Measurements from ENCODE around the gene TUBB2A. TPM values are rescaled to one million over a fixed set of nuclear protein-coding genes. Genes with fewer than 3 reads are reported as not detected.

Gene TUBB2A
- total RNA-seq, 4 donors from 2014 or later = 90.1 to 181 (median 146) TPM

DNA sequence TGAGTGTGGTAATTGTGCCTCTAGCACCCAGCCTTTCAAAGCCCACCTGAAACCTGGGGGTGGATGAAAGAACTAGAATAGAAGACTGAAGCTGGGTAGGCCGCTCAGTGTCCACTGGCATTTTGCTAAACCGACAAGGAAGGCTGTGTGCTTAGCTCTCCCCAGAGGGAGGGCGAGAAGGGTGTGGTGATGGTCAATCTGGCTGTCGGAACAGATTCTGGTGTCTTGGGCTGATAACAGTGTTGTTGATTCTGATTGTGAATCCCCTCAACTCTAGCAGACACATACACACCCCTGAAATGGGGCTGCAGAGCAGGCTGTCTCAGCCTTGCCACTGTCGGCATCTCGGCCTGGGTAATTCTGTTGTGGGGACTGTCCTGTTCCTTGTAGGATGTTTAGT is 43.0 kb downstream of the TUBB2A start:
- peaks cover 6 to 13% (median 12%) of the 10 kb centered on the region in 4 donors for H3K4me1 ChIP-seq
- peaks cover 21 to 61% (median 55%) of the 10 kb centered on the region in 4 donors for H3K36me3 ChIP-seq
- H3K27me3 ChIP-seq = no peaks in the 10 kb centered on the region
- H3K9me3 ChIP-seq = no peaks in the 10 kb centered on the region
- intact Hi-C loops (cut with DNase I) = no loop called here
- DNase-seq (ENCODE audit: extremely low spot score) = no peak
- no peak for TF ChIP-seq POLR2A (IDR thresholded peaks at IDR 0.05; ENCODE audit: low read depth)
- TF ChIP-seq, protein P1, sequence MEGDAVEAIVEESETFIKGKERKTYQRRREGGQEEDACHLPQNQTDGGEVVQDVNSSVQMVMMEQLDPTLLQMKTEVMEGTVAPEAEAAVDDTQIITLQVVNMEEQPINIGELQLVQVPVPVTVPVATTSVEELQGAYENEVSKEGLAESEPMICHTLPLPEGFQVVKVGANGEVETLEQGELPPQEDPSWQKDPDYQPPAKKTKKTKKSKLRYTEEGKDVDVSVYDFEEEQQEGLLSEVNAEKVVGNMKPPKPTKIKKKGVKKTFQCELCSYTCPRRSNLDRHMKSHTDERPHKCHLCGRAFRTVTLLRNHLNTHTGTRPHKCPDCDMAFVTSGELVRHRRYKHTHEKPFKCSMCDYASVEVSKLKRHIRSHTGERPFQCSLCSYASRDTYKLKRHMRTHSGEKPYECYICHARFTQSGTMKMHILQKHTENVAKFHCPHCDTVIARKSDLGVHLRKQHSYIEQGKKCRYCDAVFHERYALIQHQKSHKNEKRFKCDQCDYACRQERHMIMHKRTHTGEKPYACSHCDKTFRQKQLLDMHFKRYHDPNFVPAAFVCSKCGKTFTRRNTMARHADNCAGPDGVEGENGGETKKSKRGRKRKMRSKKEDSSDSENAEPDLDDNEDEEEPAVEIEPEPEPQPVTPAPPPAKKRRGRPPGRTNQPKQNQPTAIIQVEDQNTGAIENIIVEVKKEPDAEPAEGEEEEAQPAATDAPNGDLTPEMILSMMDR (IDR thresholded peaks at IDR 0.05) = no peak
- TF ChIP-seq EP300 (IDR thresholded peaks at IDR 0.05) = no peak
- no peak for TF ChIP-seq POLR2AphosphoS5 (IDR thresholded peaks at IDR 0.05)
- no peak overlapping the region for H3K27ac ChIP-seq (replicated peaks in 1 of 4)
- 91% methylated on average over 5 of the region's 6 CpGs for WGBS
- H3K4me3 ChIP-seq = no peak overlapping the region

DNA sequence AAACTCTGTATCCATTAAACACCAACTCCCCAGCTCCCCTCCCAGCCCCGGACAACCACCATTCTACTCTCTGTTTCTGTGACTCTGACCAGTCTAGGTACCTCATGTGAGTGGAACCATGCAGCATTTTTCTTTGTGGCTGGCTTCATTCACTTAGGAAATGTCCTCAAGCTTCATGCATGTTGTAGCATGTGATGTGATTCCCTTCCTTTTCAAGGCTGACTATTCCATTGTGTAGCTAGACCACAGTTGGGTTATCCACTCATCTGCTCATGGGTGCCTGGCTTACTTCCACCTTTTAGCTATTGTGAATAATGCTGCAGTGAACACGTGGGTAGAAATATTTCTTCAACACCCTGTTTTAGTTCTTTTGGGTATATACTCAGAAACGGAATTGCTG is 47.6 kb downstream of the TUBB2A start:
- TF ChIP-seq POLR2A (IDR thresholded peaks at IDR 0.05; ENCODE audit: low read depth) (no peak), EP300 (IDR thresholded peaks at IDR 0.05) (no peak), POLR2AphosphoS5 (IDR thresholded peaks at IDR 0.05) (no peak)
- TF ChIP-seq, protein P1 (IDR thresholded peaks at IDR 0.05) = no peak
- 70% methylated on average over 3 of the region's 3 CpGs for WGBS
- no peak for DNase-seq (ENCODE audit: extremely low spot score)
- peaks cover 49 to 99% (median 91%) of the 10 kb centered on the region in 4 donors for H3K36me3 ChIP-seq
- no peaks in the 10 kb centered on the region for H3K4me1 ChIP-seq
- H3K9me3 ChIP-seq = no peaks in the 10 kb centered on the region
- H3K4me3 ChIP-seq = no peak overlapping the region
- intact Hi-C loops (cut with DNase I) = no loop called here
- H3K27ac ChIP-seq (replicated peaks in 1 of 4) = no peak overlapping the region
- no peaks in the 10 kb centered on the region for H3K27me3 ChIP-seq

DNA sequence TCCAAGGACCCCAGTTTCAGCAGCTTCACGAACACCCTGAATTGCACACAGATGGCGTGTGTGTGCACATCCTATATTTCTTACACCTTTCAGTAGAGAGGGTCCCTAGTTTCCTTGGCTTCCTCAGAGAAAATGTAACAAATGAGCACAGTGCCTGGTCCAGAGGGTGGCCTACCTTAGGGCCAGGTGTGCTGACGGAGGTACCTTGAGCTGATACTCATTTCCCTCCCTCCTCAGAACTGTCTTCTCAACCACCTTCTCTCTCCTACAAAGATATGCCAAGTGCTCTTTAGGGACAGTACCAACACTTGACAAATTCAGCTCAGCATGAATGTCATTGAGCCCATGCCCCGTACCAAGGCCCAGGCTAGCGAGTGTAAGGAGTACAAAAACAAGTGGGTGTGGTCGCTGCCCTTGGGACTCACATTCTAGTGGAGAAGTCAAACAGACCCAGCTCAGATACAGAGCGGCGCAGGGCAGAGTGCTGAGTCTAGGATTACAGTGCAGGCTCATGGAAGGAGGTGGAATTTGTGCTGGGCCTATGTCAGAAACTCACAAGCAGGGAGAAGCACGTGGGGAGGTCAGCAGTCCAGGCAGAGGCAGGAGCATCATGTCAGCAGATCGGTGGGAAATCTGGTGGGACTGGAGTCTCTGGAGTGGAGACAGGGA is 48.5 kb downstream of the TUBB2A start:
- WGBS = 74% methylated on average over 10 of the region's 10 CpGs
- DNase-seq (ENCODE audit: extremely low spot score) = no peak

More for the DNA sequence above, 48.5 kb downstream of the TUBB2A start:
- intact Hi-C loops (cut with DNase I) = no loop called here
- Histone ChIP-seq H3K36me3 (peaks cover 44 to 99% (median 91%) of the 10 kb centered on the region in 4 donors), H3K4me3 (no peak overlapping the region), H3K27me3 (no peaks in the 10 kb centered on the region), H3K9me3 (no peaks in the 10 kb centered on the region), H3K27ac (replicated peaks in 1 of 4) (no peak overlapping the region), H3K4me1 (no peaks in the 10 kb centered on the region)
- TF ChIP-seq POLR2A (IDR thresholded peaks at IDR 0.05; ENCODE audit: low read depth) = no peak
- TF ChIP-seq, protein P1 (IDR thresholded peaks at IDR 0.05) = no peak
- TF ChIP-seq POLR2AphosphoS5 (IDR thresholded peaks at IDR 0.05) = no peak
- TF ChIP-seq EP300 (IDR thresholded peaks at IDR 0.05) = no peak

Other genes starting within 250 kb of the TUBB2A start
- gene SERPINB6, start 186.0 kb downstream of the TUBB2A start, total RNA-seq = 100 to 1,000 TPM; 114 to 125 (median 124) TPM
- gene NQO2, start 157.7 kb downstream of the TUBB2A start, total RNA-seq = 10 to 100 TPM; 22.9 to 31.3 (median 27.2) TPM
- gene RIPK1, start 89.0 kb downstream of the TUBB2A start, total RNA-seq = 10 to 100 TPM; 23.3 to 34.3 (median 26.4) TPM
- gene BPHL, start 38.8 kb downstream of the TUBB2A start, total RNA-seq = 1 to 10 TPM; 6.3 to 8.3 (median 7.3) TPM
- gene TUBB2B, start 70.1 kb upstream of the TUBB2A start, total RNA-seq = 10 to 100 TPM; 12.0 to 35.8 (median 20.9) TPM
- 10 to 100 TPM; 21.4 to 28.6 (median 25.7) TPM for gene PSMG4, start 101.4 kb upstream of the TUBB2A start, total RNA-seq